Karpas-422 (cell line): ENCODE measurements around the gene NR6A1. TPM values are rescaled to one million over a fixed set of nuclear protein-coding genes. Genes with fewer than 3 reads are reported as not detected.

Experiments
- DNase-seq: peaks from one replicate; pipeline ENCODE4 v3.0.0-alpha.2; 2015
- H2AFZ ChIP-seq: fragments of 200-600 bp; sonication (generic); 2 replicates; pipeline ENCODE4 v1.6.1; 2014; ENCODE audit warnings: antibody characterized with exemption, low read length, mixed read lengths
- H3K27ac ChIP-seq: fragments of 200-600 bp; sonication (generic); 2 replicates; pipeline ENCODE4 v1.5.1; 2014; ENCODE audit warnings: mild to moderate bottlenecking, low read length, moderate library complexity
- H3K27me3 ChIP-seq: fragments of 200-600 bp; sonication (generic); 2 replicates; pipeline ENCODE4 v1.6.1; 2014; ENCODE audit warnings: low read length, mixed read lengths
- H3K36me3 ChIP-seq: fragments of 200-600 bp; sonication (generic); 2 replicates; pipeline ENCODE4 v1.6.1; 2014; ENCODE audit warnings: low read length, mixed read lengths; ENCODE audit not compliant: insufficient read depth
- H3K4me1 ChIP-seq: fragments of 200-600 bp; sonication (generic); 2 replicates; pipeline ENCODE4 v1.6.1; 2014; ENCODE audit warnings: mild to moderate bottlenecking, low read length, mixed read lengths
- H3K4me2 ChIP-seq: fragments of 200-600 bp; sonication (generic); 2 replicates; pipeline ENCODE4 v1.6.1; 2014; ENCODE audit warnings: low read length, low read depth, mild to moderate bottlenecking; ENCODE audit not compliant: poor library complexity, severe bottlenecking
- H3K4me3 ChIP-seq: fragments of 200-600 bp; sonication (generic); 2 replicates; pipeline ENCODE4 v1.5.1; 2014; ENCODE audit warnings: mild to moderate bottlenecking, antibody characterized with exemption, low read length, mixed read lengths
- H3K79me2 ChIP-seq: fragments of 200-600 bp; sonication (generic); 2 replicates; pipeline ENCODE4 v1.6.1; 2014; ENCODE audit warnings: mild to moderate bottlenecking, low read length, mixed read lengths
- H3K9ac ChIP-seq: fragments of 200-600 bp; sonication (generic); 2 replicates; pipeline ENCODE4 v1.6.0; 2014; ENCODE audit warnings: low read length
- H3K9me2 ChIP-seq: fragments of 200-600 bp; sonication (generic), shearing (Covaris generic); replicated peaks from 2 replicates; pipeline ENCODE4 v1.6.0; 2014; ENCODE audit warnings: mild to moderate bottlenecking, low read length, moderate library complexity; ENCODE audit not compliant: insufficient read depth
- H3K9me3 ChIP-seq: fragments of 300-700, 200-600 bp; sonication (generic); 2 replicates; pipeline ENCODE4 v1.6.1; 2014; ENCODE audit warnings: low read length, mixed read lengths
- H4K20me1 ChIP-seq: fragments of 200-600 bp; sonication (generic); 2 replicates; pipeline ENCODE4 v1.6.1; 2014; ENCODE audit warnings: mild to moderate bottlenecking, antibody characterized with exemption, low read length, low read depth; ENCODE audit not compliant: insufficient read depth
- total RNA-seq: library from RNA; depleted of rRNA; stranded (reverse); fragments of >200 nt; shearing (Covaris generic); gene quantifications from 2 replicates; pipeline ENCODE4 v1.2.3, GENCODE V29; 2014; ENCODE audit warnings: low replicate concordance; rRNA removed

NR6A1 gene
- total RNA-seq = 3.1 and 3.2 TPM in 2 replicates

DNA sequence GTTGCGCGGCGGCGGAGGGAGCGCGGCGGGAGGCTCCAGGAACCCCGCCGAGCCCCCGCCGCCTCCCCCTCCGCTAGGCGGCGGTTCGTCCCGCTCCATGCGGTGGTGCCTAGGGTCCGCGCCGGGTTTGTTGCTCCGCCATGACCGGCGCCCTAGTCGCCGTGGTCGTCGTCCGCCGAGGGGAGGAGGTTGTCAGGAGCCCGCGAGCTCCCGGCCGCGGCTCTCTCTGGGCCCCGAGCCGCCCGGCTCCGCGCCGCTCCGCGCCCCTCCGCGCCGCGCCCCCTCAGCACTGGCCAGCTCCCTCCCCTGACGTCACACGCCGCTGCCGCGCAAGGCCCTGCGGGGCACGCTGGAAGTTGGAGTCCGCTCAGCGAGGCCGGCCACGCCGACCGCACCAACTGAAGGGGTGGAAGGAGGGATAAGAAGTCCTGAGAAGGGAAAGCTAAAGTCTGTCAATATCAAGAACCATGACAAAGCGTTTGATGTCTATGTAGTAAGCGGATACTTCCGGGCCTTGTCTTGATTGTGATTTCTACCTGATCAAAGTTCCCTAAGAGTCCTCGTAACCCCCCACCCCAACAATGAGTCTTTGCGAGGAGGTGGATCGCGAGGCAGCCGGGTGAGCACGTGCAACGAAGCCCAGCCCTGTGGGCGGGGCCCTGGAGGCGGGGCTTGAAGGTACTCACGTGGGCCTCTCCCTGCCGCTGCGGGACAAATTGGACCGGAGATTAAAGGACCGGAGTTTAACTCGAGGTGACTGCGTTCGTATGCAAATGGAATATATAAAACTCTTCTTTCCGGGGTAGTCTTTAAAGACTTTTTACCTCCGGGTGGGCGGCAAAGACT lies at the start of gene NR6A1:
Gene NR6A1 (minus strand): TSS at position 291 of the 846 bp plus-strand sequence.
- Histone ChIP-seq H3K4me3 (peak within 1 kb of the TSS; percentile 79), H3K9ac (peak within 1 kb of the TSS; percentile 62), H4K20me1 (0 out of 2 replicates have a peak, but pooled peaks cover 10% of the 10 kb centered on the region), H3K4me2 (peak within 1 kb of the TSS; percentile 95), H3K27me3 (no peaks in the 10 kb centered on the region), H3K4me1 (peaks cover 26% of the 10 kb centered on the region), H2AFZ (peak within 1 kb of the TSS; percentile 61; the same call in 1 of the 2 replicates), H3K36me3 (no peaks in the 10 kb centered on the region), H3K79me2 (no peaks in the 10 kb centered on the region), H3K9me2 (no peaks in the 10 kb centered on the region), H3K9me3 (no peaks in the 10 kb centered on the region), H3K27ac (no peak within 1 kb of the TSS)
- peak; percentile 98 for DNase-seq

DNA sequence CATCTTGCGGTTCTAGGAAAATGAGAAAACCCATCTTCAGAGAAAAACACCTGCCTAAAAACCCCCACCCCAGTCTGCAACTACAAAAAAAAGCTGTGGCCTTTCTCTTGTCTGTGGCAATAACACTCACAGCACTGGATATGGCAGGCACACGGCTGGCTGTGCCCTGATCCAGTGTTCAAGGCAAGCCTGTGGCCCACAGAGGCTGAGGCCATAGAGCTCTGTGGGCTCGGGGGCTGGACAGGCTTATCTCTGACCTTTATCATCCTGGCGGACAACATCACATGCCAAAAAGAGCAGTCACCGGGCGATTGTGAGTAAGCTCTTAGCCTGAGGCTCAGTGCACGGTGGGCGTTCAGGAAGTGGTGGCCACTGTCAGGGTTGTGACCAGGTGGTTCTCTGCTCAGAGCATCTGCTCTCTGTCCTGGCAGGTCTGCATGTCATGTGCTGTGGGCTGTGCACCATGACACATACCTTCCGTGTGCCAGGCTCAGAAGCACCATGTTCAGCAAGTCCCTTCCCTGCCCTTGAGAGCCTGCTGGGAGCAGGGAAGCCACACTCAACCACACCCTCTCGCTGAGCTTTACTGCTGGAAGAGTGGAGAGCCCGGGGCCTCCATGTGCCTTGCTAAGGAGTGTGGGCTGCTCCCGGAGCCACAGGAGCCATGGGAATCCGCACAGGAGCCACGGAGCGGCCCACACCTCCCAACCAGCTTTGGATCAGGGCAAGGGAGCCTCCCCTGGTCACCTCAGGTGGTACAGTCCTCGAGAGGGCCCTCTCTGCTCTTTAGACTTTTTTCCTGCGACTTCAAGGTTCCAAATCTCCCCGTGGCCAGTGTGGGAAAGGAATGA lies 47.5 kb upstream of the NR6A1 start:
- H3K4me2 ChIP-seq = no peak overlapping the region
- H3K4me1 ChIP-seq = no peaks in the 10 kb centered on the region
- no peak overlapping the region for H2AFZ ChIP-seq

DNA sequence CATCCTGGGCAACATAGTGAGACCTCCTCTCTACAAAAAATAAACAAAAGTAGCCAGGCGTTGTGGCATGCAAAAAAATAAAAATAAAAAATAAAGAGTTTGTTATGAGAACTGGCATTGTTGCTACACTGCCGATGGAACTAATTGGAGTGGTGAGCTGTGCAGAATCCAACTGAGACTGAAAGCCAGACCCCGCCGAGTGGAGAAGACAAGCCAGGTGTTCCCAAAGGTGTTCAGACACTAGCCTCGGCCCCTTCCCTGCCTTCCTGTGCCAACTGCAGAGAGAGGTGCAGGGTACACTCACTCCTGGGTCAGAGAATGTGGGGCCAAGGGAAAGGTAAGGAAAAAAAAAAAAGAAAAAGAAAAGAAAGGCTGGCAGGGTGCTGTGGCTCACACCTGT lies 44.5 kb upstream of the NR6A1 start:
- Histone ChIP-seq H4K20me1 (no peaks in the 10 kb centered on the region), H2AFZ (no peak overlapping the region), H3K79me2 (no peaks in the 10 kb centered on the region), H3K27ac (no peak overlapping the region), H3K27me3 (no peaks in the 10 kb centered on the region), H3K4me2 (no peak overlapping the region), H3K4me3 (no peak overlapping the region), H3K9me3 (no peaks in the 10 kb centered on the region), H3K9ac (no peak overlapping the region), H3K9me2 (no peaks in the 10 kb centered on the region), H3K4me1 (no peaks in the 10 kb centered on the region), H3K36me3 (no peaks in the 10 kb centered on the region)
- no peak for DNase-seq

More for the DNA sequence above, 47.5 kb upstream of the NR6A1 start:
- H3K79me2 ChIP-seq = no peaks in the 10 kb centered on the region
- no peaks in the 10 kb centered on the region for H3K9me2 ChIP-seq
- H4K20me1 ChIP-seq = no peaks in the 10 kb centered on the region
- no peaks in the 10 kb centered on the region for H3K9me3 ChIP-seq
- no peak overlapping the region for H3K4me3 ChIP-seq
- H3K27ac ChIP-seq = no peak overlapping the region
- no peak for DNase-seq
- H3K9ac ChIP-seq = no peak overlapping the region
- no peaks in the 10 kb centered on the region for H3K27me3 ChIP-seq
- H3K36me3 ChIP-seq = no peaks in the 10 kb centered on the region

DNA sequence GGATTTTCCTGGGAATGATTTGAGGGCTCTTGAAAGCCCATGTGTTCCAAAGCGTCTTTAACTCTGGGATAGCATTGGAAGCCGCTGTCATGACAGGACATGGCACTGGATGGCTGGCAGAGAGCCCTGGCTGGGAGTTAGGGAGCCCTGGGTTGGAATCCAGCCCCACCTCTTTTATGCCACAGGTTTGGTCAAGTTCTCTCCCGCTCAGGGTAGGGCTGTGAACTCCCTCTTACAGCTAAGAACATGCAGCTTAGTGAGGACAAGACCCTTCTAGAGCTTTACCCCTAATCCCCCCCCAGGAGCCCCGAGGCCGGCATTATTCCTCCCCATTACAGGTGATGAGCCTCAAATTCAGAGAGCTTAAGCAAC lies 43.0 kb upstream of the NR6A1 start:
- H3K4me2 ChIP-seq = no peak overlapping the region
- H3K36me3 ChIP-seq = no peaks in the 10 kb centered on the region
- no peaks in the 10 kb centered on the region for H3K9me3 ChIP-seq
- no peak for DNase-seq
- H3K4me1 ChIP-seq = no peaks in the 10 kb centered on the region
- no peaks in the 10 kb centered on the region for H3K79me2 ChIP-seq
- H3K27ac ChIP-seq = no peak overlapping the region
- H2AFZ ChIP-seq = no peak overlapping the region
- no peaks in the 10 kb centered on the region for H4K20me1 ChIP-seq
- no peaks in the 10 kb centered on the region for H3K27me3 ChIP-seq
- no peaks in the 10 kb centered on the region for H3K9me2 ChIP-seq
- H3K9ac ChIP-seq = no peak overlapping the region
- H3K4me3 ChIP-seq = no peak overlapping the region

DNA sequence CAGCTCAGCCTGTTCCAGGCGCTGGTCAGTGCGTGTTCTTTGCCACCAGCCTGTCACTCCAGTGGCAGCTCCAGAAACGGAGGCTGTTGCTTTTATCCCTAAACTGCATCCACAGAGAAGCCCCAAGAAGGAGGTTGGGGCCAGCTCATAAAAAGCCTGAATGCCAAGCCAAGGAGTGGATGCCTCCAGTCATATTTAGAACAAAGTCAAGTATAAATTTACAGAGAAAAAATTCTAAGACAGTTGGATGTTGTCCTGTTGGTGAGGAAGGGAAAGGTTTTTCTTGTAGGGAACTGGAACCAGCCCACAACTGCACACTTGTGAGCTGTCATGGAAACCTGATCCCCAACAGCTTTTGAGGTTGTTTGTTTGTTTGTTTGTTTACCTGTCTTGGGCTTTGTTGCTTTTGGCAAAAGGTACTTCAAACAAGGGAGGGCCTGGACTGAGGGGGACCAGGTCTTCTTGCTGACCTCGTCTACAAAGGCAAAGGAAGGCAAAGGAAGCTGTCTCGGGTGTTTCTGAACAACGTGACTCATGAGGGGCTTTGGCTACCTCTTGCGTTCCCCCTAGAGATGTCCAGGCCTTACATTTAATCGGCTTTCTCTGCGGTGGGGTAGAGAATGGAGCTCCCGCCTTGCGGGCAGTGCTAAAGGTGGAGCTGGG lies 42.5 kb upstream of the NR6A1 start:
- Histone ChIP-seq H3K9me3 (no peaks in the 10 kb centered on the region), H3K27me3 (no peaks in the 10 kb centered on the region), H3K4me2 (no peak overlapping the region), H3K79me2 (no peaks in the 10 kb centered on the region), H4K20me1 (no peaks in the 10 kb centered on the region), H3K27ac (no peak overlapping the region), H3K36me3 (no peaks in the 10 kb centered on the region), H3K9me2 (no peaks in the 10 kb centered on the region), H3K4me3 (no peak overlapping the region), H2AFZ (no peak overlapping the region), H3K4me1 (no peaks in the 10 kb centered on the region), H3K9ac (no peak overlapping the region)
- DNase-seq = no peak

DNA sequence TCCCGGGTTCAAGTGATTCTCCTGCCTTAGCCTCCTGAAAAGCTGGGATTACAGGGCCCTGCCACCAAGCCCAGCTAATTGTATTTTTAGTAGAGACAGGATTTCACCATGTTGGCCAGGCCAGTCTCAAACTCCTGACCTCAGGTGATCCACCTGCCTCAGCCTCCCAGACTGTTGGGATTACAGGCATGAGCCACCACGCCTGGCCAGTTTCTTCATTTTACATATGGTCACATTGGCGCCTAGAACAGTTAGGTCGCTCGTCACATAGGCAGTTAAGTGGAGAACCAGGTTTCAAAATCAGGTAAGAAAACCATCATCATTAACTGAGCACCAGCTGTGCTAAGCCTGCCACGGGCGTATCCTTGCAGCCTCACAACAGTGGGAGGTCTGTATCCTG lies 41.9 kb upstream of the NR6A1 start:
- Histone ChIP-seq H3K36me3 (no peaks in the 10 kb centered on the region), H3K79me2 (no peaks in the 10 kb centered on the region), H3K9me3 (no peaks in the 10 kb centered on the region), H3K27me3 (no peaks in the 10 kb centered on the region), H3K4me3 (no peak overlapping the region), H4K20me1 (no peaks in the 10 kb centered on the region), H3K27ac (no peak overlapping the region), H3K9me2 (no peaks in the 10 kb centered on the region), H3K4me1 (no peaks in the 10 kb centered on the region), H3K9ac (no peak overlapping the region), H2AFZ (no peak overlapping the region), H3K4me2 (no peak overlapping the region)
- no peak for DNase-seq

DNA sequence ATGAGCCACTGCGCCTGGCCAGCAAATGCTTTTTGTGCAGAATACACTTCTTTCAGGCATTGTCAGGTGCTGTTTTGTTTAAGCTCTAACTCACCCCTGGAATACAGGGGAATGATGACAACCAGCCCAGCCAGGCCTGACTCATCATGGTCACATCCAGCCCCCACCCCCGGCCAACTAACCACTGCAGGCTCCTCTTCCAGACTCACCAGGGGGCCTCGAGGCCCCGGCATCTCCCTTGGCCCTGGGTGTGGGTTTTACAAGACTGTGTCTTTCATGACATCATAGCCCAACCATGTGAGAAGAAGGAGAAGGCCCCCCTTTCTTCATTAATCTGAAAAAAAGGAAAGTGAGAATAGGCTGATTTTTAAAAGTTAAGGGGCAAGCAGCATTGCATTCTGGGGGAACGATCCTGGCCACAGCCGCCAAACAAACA lies 41.3 kb upstream of the NR6A1 start:
- no peaks in the 10 kb centered on the region for H3K27me3 ChIP-seq
- H3K79me2 ChIP-seq = no peaks in the 10 kb centered on the region
- DNase-seq = no peak
- H3K36me3 ChIP-seq = no peaks in the 10 kb centered on the region
- no peaks in the 10 kb centered on the region for H3K9me2 ChIP-seq
- no peak overlapping the region for H3K4me2 ChIP-seq
- no peak overlapping the region for H2AFZ ChIP-seq
- H3K4me3 ChIP-seq = no peak overlapping the region
- H3K9me3 ChIP-seq = no peaks in the 10 kb centered on the region
- no peak overlapping the region for H3K9ac ChIP-seq
- H3K27ac ChIP-seq = no peak overlapping the region
- H4K20me1 ChIP-seq = no peaks in the 10 kb centered on the region
- no peaks in the 10 kb centered on the region for H3K4me1 ChIP-seq
